Stimulated activated CD4-positive, alpha-beta T cell treated with anti-CD3 and anti-CD28 coated beads, Interleukin-2, amount 100 ng/mL, for 4 hours (primary cell): ENCODE measurements around the gene LRRC4C.

ENCODE experiments used
- DNase-seq: peaks from one replicate; pipeline ENCODE4 v3.0.0-alpha.2; 2020; ENCODE audit warnings: low read depth

The LRRC4C gene

DNA sequence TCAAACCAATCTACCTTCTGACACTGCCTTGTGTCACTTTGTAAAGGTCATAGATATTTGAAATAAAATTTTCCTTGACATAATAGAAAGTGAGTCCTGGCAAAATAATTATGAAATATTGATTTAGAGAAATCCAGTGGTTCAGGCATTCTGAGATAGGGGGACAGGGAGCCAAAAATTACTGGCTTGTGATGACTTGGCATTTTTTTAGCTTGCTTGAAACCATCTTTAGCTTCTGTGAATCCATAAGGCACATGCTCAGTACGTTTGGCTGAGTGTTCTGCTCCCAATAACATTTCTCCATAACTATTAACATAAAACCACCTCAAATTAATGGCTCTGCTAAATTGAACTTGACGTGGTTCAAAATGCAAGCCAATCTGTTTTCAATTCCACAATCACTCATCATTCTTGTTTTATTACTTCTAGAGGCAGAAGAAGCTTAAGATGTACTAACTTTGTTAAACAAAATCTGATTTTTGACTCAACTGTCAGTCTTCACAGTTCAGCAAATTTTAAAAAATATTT lies 209.0 kb downstream of the LRRC4C start:
- no peak for DNase-seq

DNA sequence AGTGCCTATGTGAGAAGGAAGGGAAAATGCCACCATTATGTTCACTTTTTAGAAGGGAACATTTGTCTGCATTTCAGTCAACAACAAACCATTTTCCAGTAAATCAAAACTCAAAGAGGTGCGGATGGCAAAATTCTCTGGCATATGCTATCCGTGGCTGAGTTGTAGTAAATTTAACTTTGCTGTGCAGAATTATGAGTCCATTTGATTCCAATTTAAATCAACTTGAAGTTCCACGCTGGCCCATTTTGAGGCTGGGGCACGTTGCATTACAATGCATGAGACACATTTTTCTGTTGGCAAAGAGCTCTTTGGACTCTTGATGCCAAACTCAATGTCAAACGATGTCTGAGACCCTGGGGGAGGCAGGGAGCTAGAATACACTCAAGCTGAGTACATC lies 211.8 kb downstream of the LRRC4C start:
- DNase-seq = no peak

GRCh38 chr11:41246399-41246745 lies 213.1 kb downstream of the LRRC4C start:
- DNase-seq = no peak

GRCh38 chr11:41245704-41246398 lies 213.6 kb downstream of the LRRC4C start:
- DNase-seq = no peak

GRCh38 chr11:41245184-41245583 lies 214.3 kb downstream of the LRRC4C start:
- DNase-seq = no peak

DNA sequence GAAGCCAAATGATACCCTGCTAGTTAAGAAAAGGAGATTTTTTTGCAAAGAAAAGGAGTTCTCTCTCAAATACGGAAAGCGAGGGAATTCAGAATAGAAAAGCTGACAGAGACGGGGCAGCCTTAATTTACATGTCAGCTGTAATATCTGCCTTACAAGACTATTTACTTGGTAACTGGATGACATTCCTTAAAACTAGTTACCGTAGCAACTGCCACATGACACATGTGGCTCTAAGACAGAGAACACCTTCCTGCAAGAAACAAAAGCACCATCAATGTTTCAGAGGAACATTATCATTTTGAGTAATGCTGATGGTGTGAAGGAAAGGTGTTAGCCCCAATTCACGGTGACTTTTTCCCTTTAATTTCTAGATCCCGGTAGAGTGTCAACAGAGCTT lies 222.1 kb downstream of the LRRC4C start:
- DNase-seq = no peak

DNA sequence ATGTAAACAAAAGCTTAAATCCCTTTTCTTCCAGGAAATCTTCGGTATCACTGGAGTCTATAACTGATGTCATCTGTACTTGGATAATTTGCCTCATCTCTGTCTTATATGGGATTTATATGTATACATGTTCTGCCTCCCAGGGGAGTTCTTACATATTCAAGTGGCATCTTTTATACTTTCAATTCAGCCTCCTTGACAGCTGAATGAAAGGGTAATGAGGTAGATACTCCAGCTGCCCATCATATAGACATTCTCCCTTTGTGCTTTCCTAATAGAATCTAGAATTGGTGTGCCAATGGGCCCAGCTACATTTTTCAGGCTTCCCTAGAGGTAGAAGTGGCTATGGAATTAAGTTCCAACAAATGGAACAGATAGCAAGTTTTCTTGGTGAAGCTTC lies 223.8 kb downstream of the LRRC4C start:
- DNase-seq = no peak

DNA sequence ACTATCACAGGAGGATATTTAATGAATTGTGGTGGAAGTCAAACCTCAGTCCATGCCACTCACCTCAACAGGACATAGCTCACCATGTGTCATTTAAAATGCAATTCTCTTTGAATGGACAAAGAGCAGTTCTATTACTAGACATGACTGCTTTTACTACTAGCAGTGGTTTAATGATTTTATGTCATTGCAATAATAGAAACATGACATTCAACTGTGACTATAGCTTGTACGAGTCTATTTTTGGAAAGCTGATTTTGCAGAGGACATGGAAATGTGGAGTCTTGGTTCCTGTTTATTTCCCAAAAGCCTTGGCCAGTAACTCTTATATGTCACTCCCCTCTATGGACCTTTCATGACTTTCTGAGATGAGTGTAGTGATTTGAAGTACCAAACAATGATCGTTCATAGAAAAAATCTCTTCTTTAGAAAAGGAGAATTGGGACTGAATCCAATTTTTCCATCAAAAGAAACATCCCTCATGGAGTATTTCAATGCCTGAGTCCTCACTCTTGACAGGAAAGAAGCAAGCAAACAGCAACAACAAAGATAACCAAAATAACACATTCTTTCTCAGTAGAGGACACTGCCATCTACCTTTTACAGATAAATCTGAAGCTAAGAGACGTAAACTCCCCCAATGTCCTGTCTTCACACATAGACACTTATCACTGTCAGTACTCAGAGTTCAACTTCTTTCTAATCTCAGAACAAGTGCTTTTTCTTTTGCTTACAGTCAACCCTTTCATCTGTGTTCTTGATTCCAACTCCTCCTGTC lies 233.4 kb downstream of the LRRC4C start:
- no peak for DNase-seq

GRCh38 chr11:41222236-41222635 lies 237.2 kb downstream of the LRRC4C start:
- no peak for DNase-seq

GRCh38 chr11:41206388-41206787 lies 253.1 kb downstream of the LRRC4C start:
- DNase-seq = no peak

DNA sequence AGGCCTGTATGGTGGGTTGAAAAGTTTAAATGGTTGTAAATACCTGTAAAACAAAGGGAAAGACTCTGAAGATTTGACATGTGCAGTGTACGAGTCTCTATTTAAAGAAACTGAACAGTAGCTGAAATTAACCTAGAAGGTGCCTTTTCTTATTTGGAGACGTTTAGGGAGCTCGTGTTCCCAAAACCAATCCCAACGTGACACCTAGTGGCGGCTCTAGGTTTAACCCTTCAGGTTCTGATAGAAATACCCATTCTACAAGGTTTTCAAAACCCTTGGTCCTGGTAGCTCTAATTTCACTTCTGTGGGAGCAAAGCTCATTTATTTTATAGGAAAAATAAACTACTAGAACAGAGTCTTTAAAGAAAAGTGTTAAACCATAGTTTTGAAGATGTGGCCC lies 258.3 kb downstream of the LRRC4C start:
- DNase-seq = no peak

- DNase-seq = no peak
Measured at GRCh38 chr11:41190437-41191082, 268.9 kb downstream of the LRRC4C start.

DNA sequence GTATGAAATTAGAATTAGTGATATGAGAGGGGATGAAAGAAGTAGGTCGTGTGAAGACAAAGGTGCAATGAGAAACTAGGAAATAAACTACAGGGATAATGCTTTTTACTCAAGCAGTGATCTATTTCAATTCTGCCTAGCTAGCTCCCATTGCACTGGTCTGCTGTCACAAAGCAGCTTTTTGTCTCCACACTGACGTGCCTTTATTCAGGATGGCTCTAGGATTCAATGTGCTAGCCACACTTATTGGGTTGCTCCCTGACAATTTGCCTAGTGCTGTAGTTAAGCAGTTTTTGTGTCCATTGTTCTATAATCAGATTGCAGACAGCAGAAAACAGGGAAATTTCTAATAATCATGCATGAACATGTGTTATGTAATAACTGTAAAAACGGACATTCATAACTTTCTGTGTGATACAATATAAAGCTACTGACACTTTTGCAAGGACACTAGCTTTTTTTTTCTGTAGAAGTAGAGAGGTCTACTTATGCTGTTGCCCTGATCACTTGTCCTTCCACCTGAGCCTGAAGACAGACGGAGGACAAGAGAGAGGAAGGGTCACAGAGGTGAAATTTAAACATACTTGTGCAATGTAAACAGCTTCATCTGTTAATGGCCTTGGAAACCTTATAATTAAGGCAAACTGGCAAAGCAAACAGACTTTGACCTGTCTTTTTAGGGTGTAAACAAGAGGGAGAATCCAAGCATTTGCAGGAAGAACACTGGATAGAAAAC lies 269.6 kb downstream of the LRRC4C start:
- no peak for DNase-seq

- no peak for DNase-seq
Measured at GRCh38 chr11:41177791-41178190, 281.7 kb downstream of the LRRC4C start.

DNA sequence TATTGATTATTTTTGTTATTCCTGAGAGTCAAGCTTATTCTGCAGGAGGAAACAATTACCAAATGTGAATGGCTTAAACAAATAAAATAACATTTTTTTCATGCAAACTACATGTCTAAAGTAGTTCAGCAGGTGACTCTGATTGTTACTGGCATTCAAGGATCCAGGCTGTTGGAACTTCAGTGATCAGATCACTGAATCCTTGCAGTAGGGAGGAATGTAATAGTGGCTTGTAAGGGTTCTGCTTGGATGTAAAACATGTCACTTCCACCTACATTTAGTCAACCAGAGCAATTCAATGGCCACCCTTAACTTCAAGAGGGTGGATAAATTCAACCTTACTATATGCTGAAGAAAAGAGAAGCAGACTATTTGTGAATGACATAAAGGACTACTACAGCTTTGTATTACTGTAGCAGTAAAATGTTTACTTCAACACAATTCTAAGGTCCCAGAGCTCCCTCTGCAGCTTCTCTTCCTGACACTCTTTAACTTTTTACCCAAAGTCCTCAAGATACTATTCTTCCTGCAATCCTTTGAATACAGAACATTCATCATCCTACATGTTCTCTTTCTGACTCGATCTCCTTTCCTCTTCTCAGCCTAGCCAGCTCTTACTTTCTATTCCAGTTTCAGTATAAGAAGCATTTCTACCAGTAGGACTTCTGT lies 284.0 kb downstream of the LRRC4C start:
- no peak for DNase-seq

GRCh38 chr11:41146326-41146725 lies 313.1 kb downstream of the LRRC4C start:
- DNase-seq = no peak

GRCh38 chr11:41145420-41145819 lies 314.0 kb downstream of the LRRC4C start:
- no peak for DNase-seq

GRCh38 chr11:41134971-41135370 lies 324.5 kb downstream of the LRRC4C start:
- no peak for DNase-seq

GRCh38 chr11:41133023-41133422 lies 326.4 kb downstream of the LRRC4C start:
- no peak for DNase-seq

GRCh38 chr11:41121600-41121999 lies 337.9 kb downstream of the LRRC4C start:
- no peak for DNase-seq

GRCh38 chr11:41119484-41119883 lies 340.0 kb downstream of the LRRC4C start:
- DNase-seq = no peak

DNA sequence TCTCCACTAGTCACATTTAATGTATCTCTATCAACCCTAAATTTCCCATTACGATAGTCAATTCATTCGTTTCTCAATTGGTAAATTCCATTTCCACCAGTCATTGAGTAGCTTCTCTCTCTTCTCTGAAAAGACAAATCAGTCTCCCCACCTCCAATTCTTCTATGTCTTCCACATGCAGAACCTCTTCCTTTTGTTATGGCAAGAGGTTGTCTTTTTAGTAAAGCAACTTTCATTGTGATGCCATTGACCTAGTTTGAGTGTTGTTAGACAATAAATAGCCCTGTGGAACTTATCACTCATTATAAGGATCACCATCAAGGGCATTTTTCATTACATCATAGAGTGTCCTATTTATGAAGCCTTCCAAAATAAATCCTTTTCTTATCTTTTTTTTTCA lies 340.9 kb downstream of the LRRC4C start:
- DNase-seq = no peak
